Stimulated activated CD4-positive, alpha-beta T cell treated with anti-CD3 and anti-CD28 coated beads, Interleukin-12 subunit alpha, Interleukin-12 subunit beta, amount 100 ng/mL, for 4 hours (primary cell): Measurements from ENCODE around the gene ABAT.
"Not testable (repeated sequence)": the region's sequence is repeated elsewhere in the genome, so short reads cannot be mapped to it uniquely, and the experiment has no call there.

Experiments
- DNase-seq: peaks from one replicate; pipeline ENCODE4 v3.0.0-alpha.2; 2020

Gene ABAT

GRCh38 chr16:8682551-8683259, 8.3 kb downstream of the ABAT start:
- DNase-seq, result no peak

- DNase-seq, result no peak
Measured at GRCh38 chr16:8683640-8684039, 9.2 kb downstream of the ABAT start.

GRCh38 chr16:8685617-8686016, 11.2 kb downstream of the ABAT start:
- DNase-seq, result no peak

GRCh38 chr16:8686031-8686621, 11.7 kb downstream of the ABAT start:
- no peak for DNase-seq

- no peak for DNase-seq
Measured at GRCh38 chr16:8686879-8687278, 12.5 kb downstream of the ABAT start.

- DNase-seq, result no peak
Measured at GRCh38 chr16:8689686-8690085, 15.3 kb downstream of the ABAT start.

- no peak for DNase-seq
Measured at GRCh38 chr16:8691728-8692127, 17.3 kb downstream of the ABAT start.

GRCh38 chr16:8694795-8695728, 20.6 kb downstream of the ABAT start:
- no peak for DNase-seq

GRCh38 chr16:8696880-8697279, 22.5 kb downstream of the ABAT start:
- no peak for DNase-seq

- no peak for DNase-seq
Measured at GRCh38 chr16:8697965-8698364, 23.5 kb downstream of the ABAT start.

- DNase-seq, result no peak
Measured at GRCh38 chr16:8703693-8704092, 29.3 kb downstream of the ABAT start.

- DNase-seq, result no peak
Measured at GRCh38 chr16:8704098-8704497, 29.7 kb downstream of the ABAT start.

- DNase-seq, result not testable (repeated sequence)
Measured at GRCh38 chr16:8705100-8705822, 30.8 kb downstream of the ABAT start.

- no peak for DNase-seq
Measured at GRCh38 chr16:8708536-8708935, 34.1 kb downstream of the ABAT start.

- DNase-seq, result no peak
Measured at GRCh38 chr16:8712589-8713361, 38.4 kb downstream of the ABAT start.

GRCh38 chr16:8713635-8714172, 39.3 kb downstream of the ABAT start:
- no peak for DNase-seq

- DNase-seq, result no peak
Measured at GRCh38 chr16:8714174-8714573, 39.8 kb downstream of the ABAT start.

GRCh38 chr16:8714807-8715206, 40.4 kb downstream of the ABAT start:
- DNase-seq, result no peak

- DNase-seq, result no peak
Measured at GRCh38 chr16:8716052-8716451, 41.6 kb downstream of the ABAT start.

- no peak for DNase-seq
Measured at GRCh38 chr16:8716592-8716991, 42.2 kb downstream of the ABAT start.

GRCh38 chr16:8717469-8717868, 43.1 kb downstream of the ABAT start:
- DNase-seq, result no peak

- DNase-seq, result no peak
Measured at GRCh38 chr16:8717892-8718415, 43.5 kb downstream of the ABAT start.
